ENCODE results near the gene PHOSPHO2.

GRCh38 chr2:169663247-169663646, 31.0 kb upstream of the PHOSPHO2 start:
- TF ChIP-seq CTCF (IDR thresholded peaks at IDR 0.05), result no peak
- TF ChIP-seq POLR2A (IDR thresholded peaks at IDR 0.05), result no peak

All from heart left ventricle (tissue), 13 donors.